ENCODE results near the gene ANKHD1. TPM values are rescaled to one million over a fixed set of nuclear protein-coding genes. Genes with fewer than 3 reads are reported as not detected.
A peak's percentile ranks its signal among the peaks of the same experiment; 100 is the strongest.

Gene ANKHD1
- total and polyA plus RNA-seq, 4 donors = 17.0 to 138 (median 94.8) TPM

DNA sequence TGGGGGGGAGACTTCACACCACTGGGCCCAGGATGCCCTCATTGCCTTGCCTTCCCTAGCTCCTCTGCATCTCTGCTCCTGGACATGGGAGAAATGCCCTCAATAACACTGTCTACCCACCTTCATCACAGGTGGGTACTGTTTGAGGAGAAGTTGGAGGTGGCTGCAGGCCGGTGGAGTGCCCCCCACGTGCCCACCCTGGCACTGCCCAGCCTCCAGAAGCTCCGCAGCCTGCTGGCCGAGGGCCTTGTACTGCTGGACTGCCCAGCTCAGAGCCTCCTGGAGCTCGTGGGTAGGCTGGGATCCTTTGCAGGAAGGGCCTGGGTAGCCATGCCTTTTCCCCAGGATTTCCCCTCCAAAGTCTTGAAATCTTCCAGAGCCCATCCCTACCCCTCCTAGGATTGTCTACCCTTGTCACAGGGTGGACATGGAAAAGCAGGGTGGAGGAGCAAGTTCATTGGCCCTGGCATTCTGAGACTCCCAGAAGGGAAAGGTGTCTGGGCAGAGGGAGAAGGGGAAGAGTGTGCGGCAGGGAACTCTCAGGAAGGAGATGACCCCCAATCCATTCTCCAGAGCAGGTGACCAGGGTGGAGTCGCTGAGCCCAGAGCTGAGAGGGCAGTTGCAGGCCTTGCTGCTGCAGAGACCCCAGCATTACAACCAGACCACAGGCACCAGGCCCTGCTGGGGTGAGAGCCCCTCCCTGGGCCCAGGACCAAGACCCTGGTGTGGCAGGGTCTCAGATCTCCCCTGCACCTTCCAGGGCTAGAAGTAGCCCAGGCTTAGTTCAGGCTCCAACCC, 40.8 kb upstream of the ANKHD1 start:
- no peak for ATAC-seq (ENCODE audit: low FRiP score)
- H3K27ac ChIP-seq (ENCODE audit: low read depth in 1 of 2, low read length in 2 of 2) = no peak overlapping the region
- no peak for DNase-seq
- WGBS, 2 donors = 83 to 87% methylated on average over 7 of the region's 7 CpGs
- H3K9me3 ChIP-seq (ENCODE audit: control insufficient read depth, low read length) = no peaks in the 10 kb centered on the region
- H3K4me3 ChIP-seq (ENCODE audit: low read length in 2 of 2) = no peak overlapping the region
- no peaks in the 10 kb centered on the region for H3K27me3 ChIP-seq (ENCODE audit: control insufficient read depth in 1 of 2, insufficient read depth in 2 of 2, low read length in 1 of 2)
- no peaks in the 10 kb centered on the region for H3K36me3 ChIP-seq (ENCODE audit: control insufficient read depth in 1 of 2, insufficient read depth in 2 of 2, low read length in 1 of 2)
- H3K4me1 ChIP-seq (ENCODE audit: control insufficient read depth in 1 of 2, insufficient read depth in 2 of 2, low read length in 2 of 2) = no peaks in the 10 kb centered on the region
- intact Hi-C loops (cut with DNase I) = no loop called here

DNA sequence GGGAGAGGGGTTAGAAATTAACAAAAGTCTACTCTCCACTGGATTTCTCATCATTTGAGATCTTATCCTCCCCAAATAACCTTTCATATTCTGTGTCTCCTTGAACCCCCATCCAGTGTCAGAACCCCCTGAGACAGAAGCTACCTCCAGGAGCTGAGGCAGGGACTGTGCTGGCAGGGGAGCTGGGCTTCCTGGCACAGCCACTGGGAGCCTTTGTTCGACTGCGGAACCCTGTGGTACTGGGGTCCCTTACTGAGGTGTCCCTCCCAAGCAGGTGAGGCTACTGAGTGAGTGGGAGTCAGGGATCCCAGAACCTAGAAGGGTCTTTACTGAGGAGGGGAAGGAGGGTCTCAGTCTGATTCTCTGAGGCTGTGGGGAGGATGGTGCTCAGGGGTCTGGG, 39.7 kb upstream of the ANKHD1 start:
- no peaks in the 10 kb centered on the region for H3K27me3 ChIP-seq (ENCODE audit: control insufficient read depth in 1 of 2, insufficient read depth in 2 of 2, low read length in 1 of 2)
- no peaks in the 10 kb centered on the region for H3K36me3 ChIP-seq (ENCODE audit: control insufficient read depth in 1 of 2, insufficient read depth in 2 of 2, low read length in 1 of 2)
- no peaks in the 10 kb centered on the region for H3K4me1 ChIP-seq (ENCODE audit: control insufficient read depth in 1 of 2, insufficient read depth in 2 of 2, low read length in 2 of 2)
- ATAC-seq (ENCODE audit: low FRiP score) (no peak), DNase-seq (no peak)
- no peaks in the 10 kb centered on the region for H3K9me3 ChIP-seq (ENCODE audit: control insufficient read depth, low read length)
- WGBS, 2 donors = 88 to 93% methylated on average over 2 of the region's 2 CpGs
- intact Hi-C loops (cut with DNase I) = no loop called here
- H3K27ac ChIP-seq (ENCODE audit: low read depth in 1 of 2, low read length in 2 of 2) = no peak overlapping the region
- H3K4me3 ChIP-seq (ENCODE audit: low read length in 2 of 2) = no peak overlapping the region

DNA sequence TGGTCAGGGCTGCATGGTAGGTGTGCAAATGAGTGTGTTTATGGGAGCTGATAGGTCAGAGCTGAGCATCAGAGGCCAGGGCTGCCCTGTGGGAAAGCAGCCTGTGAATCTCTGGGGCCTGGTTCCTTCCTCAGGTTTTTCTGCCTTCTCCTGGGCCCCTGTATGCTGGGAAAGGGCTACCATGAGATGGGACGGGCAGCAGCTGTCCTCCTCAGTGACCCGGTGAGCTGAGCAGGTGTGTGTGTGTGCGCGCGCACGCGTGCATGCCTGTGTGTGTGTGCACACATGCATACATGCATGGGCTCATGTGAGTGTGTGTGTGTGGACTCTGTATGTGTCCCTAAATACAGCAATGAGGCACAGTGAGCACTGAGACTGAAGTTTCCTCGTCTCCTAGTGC, 39.3 kb upstream of the ANKHD1 start:
- 89 to 93% methylated on average over 8 of the region's 8 CpGs for WGBS, 2 donors

DNA sequence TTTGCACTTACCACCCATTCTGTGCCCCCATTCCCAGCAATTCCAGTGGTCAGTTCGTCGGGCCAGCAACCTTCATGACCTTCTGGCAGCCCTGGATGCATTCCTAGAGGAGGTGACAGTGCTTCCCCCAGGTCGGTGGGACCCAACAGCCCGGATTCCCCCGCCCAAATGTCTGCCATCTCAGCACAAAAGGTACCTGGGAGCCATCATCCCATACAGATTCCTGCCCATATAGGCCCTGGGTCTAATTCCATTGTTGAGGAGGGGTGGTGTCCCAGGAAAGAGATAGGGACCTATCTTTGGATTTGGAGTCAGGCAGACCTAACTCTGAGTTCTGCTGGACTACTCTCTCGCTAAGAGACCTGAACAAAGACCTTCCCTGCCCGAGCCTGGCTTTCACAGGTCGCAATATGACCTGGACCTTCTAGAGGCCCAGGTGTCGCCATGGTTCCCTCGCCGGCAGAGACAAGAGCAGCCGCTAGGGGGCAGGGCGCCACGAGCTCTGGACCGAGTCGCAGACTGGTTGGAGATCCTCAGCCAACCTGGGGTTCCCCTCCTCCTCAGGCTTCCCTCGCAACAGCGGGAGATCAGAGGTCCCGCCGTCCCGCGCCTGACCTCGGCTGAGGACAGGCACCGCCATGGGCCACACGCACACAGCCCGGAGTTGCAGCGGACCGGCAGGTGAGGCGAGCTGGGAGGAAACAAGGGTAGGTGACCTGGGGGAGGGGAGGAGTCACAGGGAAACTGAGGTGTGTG, 38.6 kb upstream of the ANKHD1 start:
- H3K4me3 ChIP-seq (ENCODE audit: low read length in 2 of 2) = no peak overlapping the region
- no peak overlapping the region for H3K27ac ChIP-seq (ENCODE audit: low read depth in 1 of 2, low read length in 2 of 2)
- intact Hi-C loops (cut with DNase I) = no loop called here
- H3K4me1 ChIP-seq (ENCODE audit: control insufficient read depth in 1 of 2, insufficient read depth in 2 of 2, low read length in 2 of 2) = no peaks in the 10 kb centered on the region
- 15% methylated on average over 28 to 29 of the region's 29 CpGs for WGBS, 2 donors
- H3K36me3 ChIP-seq (ENCODE audit: control insufficient read depth in 1 of 2, insufficient read depth in 2 of 2, low read length in 1 of 2) = no peaks in the 10 kb centered on the region
- H3K9me3 ChIP-seq (ENCODE audit: control insufficient read depth, low read length) = no peaks in the 10 kb centered on the region
- H3K27me3 ChIP-seq (ENCODE audit: control insufficient read depth in 1 of 2, insufficient read depth in 2 of 2, low read length in 1 of 2) = no peaks in the 10 kb centered on the region
- peak; percentile 74 for ATAC-seq (ENCODE audit: low FRiP score)
- peak; percentile 76 to 94 for DNase-seq

More for the DNA sequence above, 39.3 kb upstream of the ANKHD1 start:
- Histone ChIP-seq H3K27ac (ENCODE audit: low read depth in 1 of 2, low read length in 2 of 2) (no peak overlapping the region), H3K36me3 (ENCODE audit: control insufficient read depth in 1 of 2, insufficient read depth in 2 of 2, low read length in 1 of 2) (no peaks in the 10 kb centered on the region), H3K4me1 (ENCODE audit: control insufficient read depth in 1 of 2, insufficient read depth in 2 of 2, low read length in 2 of 2) (no peaks in the 10 kb centered on the region), H3K9me3 (ENCODE audit: control insufficient read depth, low read length) (no peaks in the 10 kb centered on the region), H3K4me3 (ENCODE audit: low read length in 2 of 2) (no peak overlapping the region), H3K27me3 (ENCODE audit: control insufficient read depth in 1 of 2, insufficient read depth in 2 of 2, low read length in 1 of 2) (no peaks in the 10 kb centered on the region)
- intact Hi-C loops (cut with DNase I) = no loop called here
- ATAC-seq (ENCODE audit: low FRiP score) (no peak), DNase-seq (no peak)

DNA sequence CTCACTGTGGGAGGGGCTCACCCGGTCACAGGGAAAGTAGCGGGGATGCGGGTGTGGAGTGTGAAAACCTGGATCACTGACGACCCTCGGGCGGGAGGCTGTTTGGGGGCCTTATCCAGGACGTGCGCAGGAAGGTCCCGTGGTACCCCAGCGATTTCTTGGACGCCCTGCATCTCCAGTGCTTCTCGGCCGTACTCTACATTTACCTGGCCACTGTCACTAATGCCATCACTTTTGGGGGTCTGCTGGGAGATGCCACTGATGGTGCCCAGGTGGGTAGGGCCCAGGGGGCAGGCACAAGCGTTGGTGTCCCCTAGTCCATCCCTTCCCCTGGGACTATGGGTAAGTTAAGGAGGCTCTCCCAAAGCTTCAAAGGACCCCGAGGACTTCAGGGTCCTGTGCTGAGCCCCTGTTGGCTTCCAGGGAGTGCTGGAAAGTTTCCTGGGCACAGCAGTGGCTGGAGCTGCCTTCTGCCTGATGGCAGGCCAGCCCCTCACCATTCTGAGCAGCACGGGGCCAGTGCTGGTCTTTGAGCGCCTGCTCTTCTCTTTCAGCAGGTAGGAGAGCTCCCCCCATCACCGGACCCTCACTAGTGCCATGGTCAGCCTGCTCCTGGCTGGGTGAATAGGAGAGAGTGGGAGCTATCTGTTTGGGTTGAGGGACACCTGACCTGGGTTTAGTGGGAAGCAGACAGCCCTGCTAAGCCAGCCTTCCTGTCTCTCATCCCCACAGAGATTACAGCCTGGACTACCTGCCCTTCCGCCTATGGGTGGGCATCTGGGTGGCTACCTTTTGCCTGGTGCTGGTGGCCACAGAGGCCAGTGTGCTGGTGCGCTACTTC, 37.8 kb upstream of the ANKHD1 start:
- no peak for ATAC-seq (ENCODE audit: low FRiP score)
- H3K9me3 ChIP-seq (ENCODE audit: control insufficient read depth, low read length) = no peaks in the 10 kb centered on the region
- 57 to 64% methylated on average over 20 of the region's 20 CpGs for WGBS, 2 donors
- H3K27ac ChIP-seq (ENCODE audit: low read depth in 1 of 2, low read length in 2 of 2) = no peak overlapping the region
- H3K4me3 ChIP-seq (ENCODE audit: low read length in 2 of 2) = no peak overlapping the region
- no peaks in the 10 kb centered on the region for H3K27me3 ChIP-seq (ENCODE audit: control insufficient read depth in 1 of 2, insufficient read depth in 2 of 2, low read length in 1 of 2)
- H3K4me1 ChIP-seq (ENCODE audit: control insufficient read depth in 1 of 2, insufficient read depth in 2 of 2, low read length in 2 of 2) = no peaks in the 10 kb centered on the region
- H3K36me3 ChIP-seq (ENCODE audit: control insufficient read depth in 1 of 2, insufficient read depth in 2 of 2, low read length in 1 of 2) = no peaks in the 10 kb centered on the region
- no peak for DNase-seq
- intact Hi-C loops (cut with DNase I) = no loop called here

DNA sequence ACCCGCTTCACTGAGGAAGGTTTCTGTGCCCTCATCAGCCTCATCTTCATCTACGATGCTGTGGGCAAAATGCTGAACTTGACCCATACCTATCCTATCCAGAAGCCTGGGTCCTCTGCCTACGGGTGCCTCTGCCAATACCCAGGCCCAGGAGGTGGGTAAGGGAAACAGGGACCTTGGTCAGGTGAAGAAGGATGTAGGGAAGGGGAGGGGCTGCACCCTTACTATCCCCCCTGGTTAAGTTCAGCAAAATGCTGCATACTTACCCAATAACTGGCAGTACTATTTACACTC, 37.2 kb upstream of the ANKHD1 start:
- Histone ChIP-seq H3K27me3 (ENCODE audit: control insufficient read depth in 1 of 2, insufficient read depth in 2 of 2, low read length in 1 of 2) (no peaks in the 10 kb centered on the region), H3K4me3 (ENCODE audit: low read length in 2 of 2) (no peak overlapping the region), H3K27ac (ENCODE audit: low read depth in 1 of 2, low read length in 2 of 2) (no peak overlapping the region), H3K4me1 (ENCODE audit: control insufficient read depth in 1 of 2, insufficient read depth in 2 of 2, low read length in 2 of 2) (no peaks in the 10 kb centered on the region), H3K9me3 (ENCODE audit: control insufficient read depth, low read length) (no peaks in the 10 kb centered on the region), H3K36me3 (ENCODE audit: control insufficient read depth in 1 of 2, insufficient read depth in 2 of 2, low read length in 1 of 2) (no peaks in the 10 kb centered on the region)
- ATAC-seq (ENCODE audit: low FRiP score) (no peak), DNase-seq (no peak)
- intact Hi-C loops (cut with DNase I) = no loop called here
- WGBS, 2 donors = 88 to 95% methylated on average over 3 of the region's 3 CpGs

DNA sequence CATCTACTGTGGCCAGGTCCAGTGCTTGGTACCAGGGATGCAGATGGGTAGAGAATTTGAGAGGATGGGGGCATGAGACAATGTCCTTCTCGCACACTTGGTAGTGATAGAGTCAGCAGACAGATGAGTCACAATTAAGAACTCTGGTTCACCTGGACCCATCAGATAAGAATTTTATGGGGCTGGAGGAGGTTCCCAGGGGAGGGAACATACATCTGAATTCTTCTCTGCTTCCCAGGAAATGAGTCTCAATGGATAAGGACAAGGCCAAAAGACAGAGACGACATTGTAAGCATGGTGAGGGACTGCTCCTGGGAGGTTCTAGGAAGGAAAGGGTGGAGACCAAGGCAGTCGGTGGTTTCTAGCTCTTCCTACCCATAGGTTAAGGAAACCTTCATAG, 36.4 kb upstream of the ANKHD1 start:
- Histone ChIP-seq H3K9me3 (ENCODE audit: control insufficient read depth, low read length) (no peaks in the 10 kb centered on the region), H3K36me3 (ENCODE audit: control insufficient read depth in 1 of 2, insufficient read depth in 2 of 2, low read length in 1 of 2) (no peaks in the 10 kb centered on the region), H3K4me3 (ENCODE audit: low read length in 2 of 2) (no peak overlapping the region), H3K4me1 (ENCODE audit: control insufficient read depth in 1 of 2, insufficient read depth in 2 of 2, low read length in 2 of 2) (no peaks in the 10 kb centered on the region), H3K27me3 (ENCODE audit: control insufficient read depth in 1 of 2, insufficient read depth in 2 of 2, low read length in 1 of 2) (no peaks in the 10 kb centered on the region), H3K27ac (ENCODE audit: low read depth in 1 of 2, low read length in 2 of 2) (no peak overlapping the region)
- WGBS, 2 donors = 80 to 88% methylated on average over 3 of the region's 3 CpGs
- intact Hi-C loops (cut with DNase I) = no loop called here
- DNase-seq (no peak), ATAC-seq (ENCODE audit: low FRiP score) (no peak)

DNA sequence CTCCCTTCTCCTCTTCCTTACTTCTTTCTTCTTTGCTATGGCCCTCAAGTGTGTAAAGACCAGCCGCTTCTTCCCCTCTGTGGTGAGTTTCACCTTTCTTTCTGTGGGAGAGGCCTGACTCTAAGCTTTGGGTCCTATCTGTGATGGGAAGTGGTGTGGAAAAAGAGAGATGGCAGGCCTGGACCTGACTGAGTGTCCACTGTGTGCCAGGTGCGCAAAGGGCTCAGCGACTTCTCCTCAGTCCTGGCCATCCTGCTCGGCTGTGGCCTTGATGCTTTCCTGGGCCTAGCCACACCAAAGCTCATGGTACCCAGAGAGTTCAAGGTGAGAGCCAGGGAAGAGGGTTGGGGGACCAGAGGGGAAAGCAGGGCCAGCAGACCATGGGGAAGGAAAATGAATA, 35.7 kb upstream of the ANKHD1 start:
- Histone ChIP-seq H3K27me3 (ENCODE audit: control insufficient read depth in 1 of 2, insufficient read depth in 2 of 2, low read length in 1 of 2) (no peaks in the 10 kb centered on the region), H3K9me3 (ENCODE audit: control insufficient read depth, low read length) (no peaks in the 10 kb centered on the region), H3K4me1 (ENCODE audit: control insufficient read depth in 1 of 2, insufficient read depth in 2 of 2, low read length in 2 of 2) (no peaks in the 10 kb centered on the region), H3K27ac (ENCODE audit: low read depth in 1 of 2, low read length in 2 of 2) (no peak overlapping the region), H3K4me3 (ENCODE audit: low read length in 2 of 2) (no peak overlapping the region), H3K36me3 (ENCODE audit: control insufficient read depth in 1 of 2, insufficient read depth in 2 of 2, low read length in 1 of 2) (no peaks in the 10 kb centered on the region)
- DNase-seq (no peak), ATAC-seq (ENCODE audit: low FRiP score) (no peak)
- WGBS, 2 donors = 95 to 96% methylated on average over 4 of the region's 4 CpGs
- intact Hi-C loops (cut with DNase I) = no loop called here

All from aorta (tissue), 5 donors.